NK-92 (cell line): ENCODE measurements around the gene SPRN.
"Not testable (repeated sequence)": the region's sequence is repeated elsewhere in the genome, so short reads cannot be mapped to it uniquely, and the experiment has no call there.

Experiments used
- DNase-seq: peaks from one replicate; lab custom pipeline; 2025; ENCODE audit not compliant: unreplicated experiment; lab: John Stamatoyannopoulos, UW

SPRN gene

GRCh38 chr10:133440633-133441285 lies 16.3 kb upstream of the SPRN start:
- no peak for DNase-seq

DNA sequence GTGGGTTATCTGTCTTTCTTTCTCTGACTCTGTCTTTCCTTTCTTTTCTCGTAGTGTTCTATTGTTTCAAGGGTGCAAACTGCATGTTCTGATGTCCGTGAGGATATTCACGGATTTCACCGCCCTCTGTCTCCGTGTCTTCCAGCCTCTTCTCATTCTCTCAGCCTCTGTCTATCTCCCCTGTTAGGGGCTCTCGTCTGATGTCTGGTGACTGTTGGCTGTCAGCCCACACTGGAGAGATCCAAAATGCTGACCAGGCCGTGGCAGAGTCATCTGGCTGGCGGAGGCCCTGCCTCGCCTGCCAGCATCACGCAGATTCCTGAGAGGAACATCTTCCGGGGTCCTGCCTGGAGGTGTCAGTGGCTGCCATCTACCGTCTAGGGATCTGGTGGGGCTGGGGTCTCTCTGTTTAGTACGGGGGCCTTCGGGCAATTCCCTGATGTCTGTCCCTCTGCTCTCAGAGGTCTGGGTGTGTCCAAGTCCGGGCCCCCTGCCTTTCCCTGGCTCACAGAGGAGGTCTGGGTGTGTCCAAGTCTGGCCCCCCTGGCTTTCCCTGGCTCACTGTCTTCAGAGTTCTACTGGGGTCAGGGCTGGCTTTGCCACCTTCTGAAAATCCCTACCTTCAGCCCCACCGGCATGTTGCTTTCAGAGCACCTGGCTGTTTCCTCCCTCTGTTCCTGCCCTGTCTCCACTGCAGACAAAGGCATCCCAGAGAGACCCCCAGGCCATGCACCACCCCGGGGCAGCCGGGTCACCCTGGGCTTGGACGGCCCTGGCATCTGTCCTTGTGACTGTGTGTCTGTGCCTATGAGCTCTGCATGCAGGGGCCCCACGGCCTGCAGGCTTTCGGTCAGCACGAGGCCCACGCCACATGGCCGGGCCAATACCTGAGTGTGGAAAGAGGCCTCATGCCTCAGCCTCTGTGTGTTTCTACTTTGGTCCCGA lies 15.4 kb upstream of the SPRN start:
- DNase-seq: no peak

DNA sequence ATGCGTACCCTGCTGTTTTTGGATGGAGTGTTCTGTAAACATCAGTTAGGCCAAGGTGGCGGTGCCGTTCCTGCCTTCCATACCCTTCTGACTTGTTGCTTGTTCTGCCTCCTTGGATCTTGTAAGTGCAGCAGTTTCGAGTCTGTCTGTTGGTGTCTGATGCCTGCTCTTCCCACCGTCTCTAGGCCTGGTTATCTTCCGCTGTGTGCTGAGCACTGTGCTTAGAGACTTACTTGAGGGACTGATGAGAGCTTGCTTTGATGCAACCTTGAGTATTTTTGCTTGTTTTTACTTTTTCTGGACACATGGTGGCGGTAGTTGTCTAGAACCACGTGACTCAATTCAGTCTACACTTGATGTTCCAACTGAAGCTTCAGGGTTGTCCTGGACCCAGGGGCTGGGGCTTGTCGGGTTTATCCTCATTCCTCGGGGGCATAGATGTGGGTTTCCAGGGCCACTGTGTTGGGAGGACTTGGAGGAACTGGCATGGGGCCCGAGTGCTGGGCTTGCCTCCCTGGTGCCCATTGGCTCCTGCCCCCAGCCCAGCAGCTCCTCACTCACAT lies 14.4 kb upstream of the SPRN start:
- DNase-seq: no peak

- not testable (repeated sequence) for DNase-seq
These were observed 8.4 kb upstream of the SPRN start for GRCh38 chr10:133432789-133433188.

DNA sequence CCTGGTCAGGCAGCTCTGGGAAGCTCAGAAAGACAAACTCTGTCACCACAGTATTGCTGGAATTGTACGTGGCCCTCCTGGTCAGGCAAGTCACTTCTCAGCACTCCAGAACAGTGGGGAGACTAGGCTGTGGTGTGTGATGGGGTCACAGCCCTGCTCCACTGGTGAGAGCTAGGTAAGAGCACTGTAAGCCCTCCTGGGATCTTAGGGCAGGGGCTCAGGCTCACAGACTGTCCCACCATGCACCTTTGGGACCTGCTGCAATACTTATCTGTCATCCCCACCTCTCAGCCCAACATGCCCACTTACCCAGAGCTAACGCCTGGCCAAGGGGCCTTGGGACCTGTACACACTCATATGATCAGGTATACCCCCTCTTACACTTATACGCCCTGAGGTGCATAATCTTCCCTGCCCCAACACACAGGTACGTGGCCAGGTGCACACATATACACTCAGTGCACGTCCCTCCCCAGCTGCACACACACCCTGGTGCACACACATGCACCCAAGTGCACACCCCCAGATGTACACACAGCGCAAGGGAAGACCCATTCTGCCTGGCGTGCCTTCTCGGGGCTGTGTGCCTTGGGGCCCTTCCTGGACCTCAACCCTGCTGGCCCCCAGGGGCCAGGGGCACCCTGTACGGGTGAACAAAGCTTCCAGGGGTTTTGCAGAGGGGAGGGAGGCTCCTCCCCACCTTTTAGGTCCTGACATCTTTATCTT lies 7.6 kb upstream of the SPRN start:
- not testable (repeated sequence) for DNase-seq

DNA sequence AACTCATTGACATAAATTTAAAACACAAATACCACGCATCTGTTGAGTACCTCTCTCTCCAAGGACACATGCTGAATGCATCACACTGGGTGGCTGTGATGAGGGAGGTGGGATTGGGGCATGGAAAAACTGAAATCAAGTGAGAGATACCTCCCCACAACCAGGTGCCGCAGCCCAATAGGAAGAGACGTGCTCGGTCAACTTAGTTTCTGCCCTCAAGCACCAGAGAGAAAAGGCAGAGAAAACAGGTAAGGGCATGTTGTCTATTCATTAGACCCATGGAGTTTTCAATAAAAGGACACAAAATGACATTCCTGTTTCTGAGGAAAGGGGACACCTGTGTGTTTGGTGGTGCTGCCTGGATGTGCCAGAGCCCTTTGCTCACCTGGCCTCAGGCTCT lies 5.1 kb upstream of the SPRN start:
- not testable (repeated sequence) for DNase-seq

DNA sequence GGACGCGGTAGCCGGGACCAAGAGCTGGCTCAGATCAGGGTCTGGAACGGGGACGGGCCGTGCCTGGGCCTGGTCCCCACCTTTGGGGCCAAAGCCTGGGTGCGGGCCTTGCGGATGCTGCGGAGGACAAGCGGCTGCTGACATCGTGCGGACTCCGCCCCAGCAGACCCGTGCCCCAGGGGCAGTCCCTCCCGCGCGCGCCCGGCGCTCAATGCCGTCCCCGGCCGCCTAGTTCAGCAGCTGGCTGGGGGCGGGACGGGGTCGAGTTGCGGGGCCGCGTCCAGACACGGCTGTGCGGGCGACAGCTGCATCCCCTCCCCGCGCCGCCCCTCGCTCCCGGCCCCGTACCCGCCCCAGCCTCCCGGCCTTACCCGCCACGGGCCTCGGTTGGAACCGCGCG lies 323 bp downstream of the SPRN start:
- DNase-seq: not testable (repeated sequence)

GRCh38 chr10:133422807-133423771 lies 1.3 kb downstream of the SPRN start:
- no peak for DNase-seq

GRCh38 chr10:133422223-133422806 lies 2.1 kb downstream of the SPRN start:
- DNase-seq: no peak

- DNase-seq: no peak
These were observed 2.8 kb downstream of the SPRN start for GRCh38 chr10:133421336-133422222.

DNA sequence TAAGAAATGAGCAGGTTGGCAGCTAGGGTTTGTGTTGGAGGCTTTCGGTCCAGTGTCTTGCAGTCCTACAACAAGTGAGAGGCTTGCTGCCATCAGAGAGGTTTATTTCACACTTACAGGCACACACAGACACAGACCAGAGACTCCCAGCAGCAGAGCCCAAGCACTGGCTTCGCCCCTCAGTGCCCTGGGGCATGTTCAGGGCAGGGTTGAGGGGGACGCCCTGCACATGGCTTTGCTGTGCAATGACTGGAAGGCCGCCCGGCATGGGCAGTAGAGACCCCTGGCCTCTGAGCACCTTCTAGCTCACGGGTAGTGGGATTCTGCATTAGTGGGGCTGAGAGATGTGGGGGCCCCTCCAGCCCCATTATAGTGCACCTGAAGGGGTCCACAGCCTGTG lies 3.8 kb downstream of the SPRN start:
- no peak for DNase-seq

DNA sequence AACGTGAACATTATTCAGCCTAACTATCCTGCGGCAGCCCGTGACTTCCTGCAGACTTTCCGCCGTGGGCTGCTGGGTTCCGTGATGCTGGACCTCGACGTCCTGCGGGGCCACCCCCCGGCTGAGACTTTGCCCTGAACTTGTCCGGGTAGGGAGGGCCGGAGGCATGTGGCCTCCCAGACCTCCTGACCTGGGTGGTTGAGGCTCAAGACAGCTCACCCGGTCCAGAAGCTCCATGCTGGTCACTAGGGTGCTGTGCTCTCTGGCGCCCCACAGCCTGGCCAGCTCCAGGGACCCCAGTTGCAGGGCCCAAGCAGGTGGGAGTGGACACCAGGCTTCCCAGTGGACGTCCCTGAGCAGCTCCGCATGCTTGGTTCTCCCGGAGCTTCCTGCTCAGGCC lies 4.4 kb downstream of the SPRN start:
- DNase-seq: no peak

- DNase-seq: no peak
These were observed 5.0 kb downstream of the SPRN start for GRCh38 chr10:133419211-133419950.

GRCh38 chr10:133418289-133418993 lies 6.0 kb downstream of the SPRN start:
- no peak for DNase-seq

DNA sequence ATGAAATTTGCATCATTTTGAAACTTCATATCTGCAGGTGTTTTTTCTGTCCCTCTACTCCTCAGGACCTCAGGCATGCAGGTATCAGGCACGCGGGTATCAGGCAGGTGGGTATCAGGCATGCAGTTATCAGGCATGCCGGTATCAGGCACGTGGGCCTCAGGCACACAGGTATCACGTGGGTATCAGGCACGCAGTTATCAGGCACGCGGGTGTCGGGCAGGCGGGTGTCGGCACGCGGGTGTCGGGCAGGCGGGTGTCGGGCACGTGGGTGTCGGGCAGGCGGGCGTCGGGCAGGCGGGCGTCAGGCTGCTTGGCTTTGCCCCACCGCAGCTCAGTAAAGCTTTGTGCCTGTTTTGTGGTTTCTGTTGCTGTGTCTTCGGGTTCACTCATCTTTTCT lies 8.7 kb downstream of the SPRN start:
- no peak for DNase-seq

GRCh38 chr10:133414401-133414800 lies 10.0 kb downstream of the SPRN start:
- DNase-seq: not testable (repeated sequence)

GRCh38 chr10:133412381-133412711 lies 12.1 kb downstream of the SPRN start:
- no peak for DNase-seq
